ENCODE measurements around the gene SLC45A2. TPM values are rescaled to one million over a fixed set of nuclear protein-coding genes. Genes with fewer than 3 reads are reported as not detected.
"Not testable (repeated sequence)": the region's sequence is repeated elsewhere in the genome, so short reads cannot be mapped to it uniquely, and the experiment has no call there.

Gene SLC45A2
- total RNA-seq, 1 donor: not detected

- no peak overlapping the region for H3K4me3 ChIP-seq (ENCODE audit: low read depth, low read length)
- DNase-seq (ENCODE audit: low read depth): no peak
- no peak for TF ChIP-seq CTCF (IDR thresholded peaks at IDR 0.05; ENCODE audit: insufficient read depth, low read depth, low read length)
These were observed 30.8 kb upstream of the SLC45A2 start for GRCh38 chr5:34015120-34015822.

- DNase-seq (ENCODE audit: low read depth): no peak
- TF ChIP-seq CTCF (IDR thresholded peaks at IDR 0.05; ENCODE audit: insufficient read depth, low read depth, low read length): no peak
- H3K4me3 ChIP-seq (ENCODE audit: low read depth, low read length): no peak overlapping the region
These were observed 30.1 kb upstream of the SLC45A2 start for GRCh38 chr5:34014626-34015025.

GRCh38 chr5:34013547-34013946 is 29.1 kb upstream of the SLC45A2 start:
- TF ChIP-seq CTCF (IDR thresholded peaks at IDR 0.05; ENCODE audit: insufficient read depth, low read depth, low read length): no peak
- DNase-seq (ENCODE audit: low read depth): no peak
- no peak overlapping the region for H3K4me3 ChIP-seq (ENCODE audit: low read depth, low read length)

- TF ChIP-seq CTCF (IDR thresholded peaks at IDR 0.05; ENCODE audit: insufficient read depth, low read depth, low read length): no peak
- DNase-seq (ENCODE audit: low read depth): no peak
- H3K4me3 ChIP-seq (ENCODE audit: low read depth, low read length): no peak overlapping the region
These were observed 28.3 kb upstream of the SLC45A2 start for GRCh38 chr5:34012791-34013190.

GRCh38 chr5:34011536-34011935 is 27.0 kb upstream of the SLC45A2 start:
- no peak for TF ChIP-seq CTCF (IDR thresholded peaks at IDR 0.05; ENCODE audit: insufficient read depth, low read depth, low read length)
- H3K4me3 ChIP-seq (ENCODE audit: low read depth, low read length): no peak overlapping the region
- DNase-seq (ENCODE audit: low read depth): no peak

GRCh38 chr5:34010146-34010545 is 25.7 kb upstream of the SLC45A2 start:
- H3K4me3 ChIP-seq (ENCODE audit: low read depth, low read length); DNase-seq (ENCODE audit: low read depth): not testable (repeated sequence)

- no peak for TF ChIP-seq CTCF (IDR thresholded peaks at IDR 0.05; ENCODE audit: insufficient read depth, low read depth, low read length)
- no peak overlapping the region for H3K4me3 ChIP-seq (ENCODE audit: low read depth, low read length)
- no peak for DNase-seq (ENCODE audit: low read depth)
These were observed 25.1 kb upstream of the SLC45A2 start for GRCh38 chr5:34009610-34010009.

Data from fibroblast of villous mesenchyme (primary cell).